HG02852 (cell line): ENCODE results near the gene TAP2.

Source experiments
- ATAC-seq: cut with Tn5 transposase; IDR thresholded peaks from one replicate; pipeline ENCODE4 v1.9.1; 2021; ENCODE audit warnings: mild to moderate bottlenecking, moderate library complexity; ENCODE audit not compliant: unreplicated experiment

TAP2 gene

DNA sequence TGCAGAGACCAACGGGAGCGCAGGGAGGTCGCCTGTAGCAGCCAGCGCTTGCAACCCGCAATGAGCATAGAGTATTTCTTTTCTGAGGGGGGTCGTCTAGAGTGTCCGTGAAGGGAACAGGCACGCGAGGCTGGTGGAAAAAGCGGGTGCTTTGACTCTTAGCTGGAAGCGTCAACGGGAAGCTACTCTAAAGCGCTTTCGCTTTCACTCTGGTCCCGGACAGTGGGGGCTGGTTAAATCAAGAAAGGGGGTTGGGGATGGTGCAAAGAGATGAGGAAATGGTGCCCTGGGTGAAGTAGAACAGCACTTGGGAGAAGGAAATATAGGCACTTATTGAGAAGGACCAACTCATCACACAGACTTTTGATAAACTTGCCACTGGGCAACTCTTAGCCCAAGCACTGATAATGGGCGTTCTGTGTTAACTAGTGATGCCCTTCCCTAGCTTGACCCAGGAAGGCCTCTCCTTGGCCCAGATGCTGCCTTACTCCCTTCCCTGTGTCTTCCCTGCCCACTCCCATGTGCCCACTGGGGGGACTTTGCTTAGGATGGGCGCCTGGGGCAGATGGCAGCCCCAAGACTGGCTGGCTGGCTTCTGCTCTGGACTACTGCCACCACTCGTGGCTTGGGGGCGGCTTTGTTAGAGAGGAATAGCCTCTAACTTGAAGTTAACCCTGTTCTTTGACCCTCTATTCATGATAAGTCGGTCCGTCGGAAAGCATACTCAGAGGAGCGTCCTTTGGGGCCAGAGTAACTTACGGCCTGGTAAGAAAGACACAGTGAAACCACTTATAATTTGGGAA, 16.0 kb upstream of the TAP2 start:
- ATAC-seq = peak; percentile 14

DNA sequence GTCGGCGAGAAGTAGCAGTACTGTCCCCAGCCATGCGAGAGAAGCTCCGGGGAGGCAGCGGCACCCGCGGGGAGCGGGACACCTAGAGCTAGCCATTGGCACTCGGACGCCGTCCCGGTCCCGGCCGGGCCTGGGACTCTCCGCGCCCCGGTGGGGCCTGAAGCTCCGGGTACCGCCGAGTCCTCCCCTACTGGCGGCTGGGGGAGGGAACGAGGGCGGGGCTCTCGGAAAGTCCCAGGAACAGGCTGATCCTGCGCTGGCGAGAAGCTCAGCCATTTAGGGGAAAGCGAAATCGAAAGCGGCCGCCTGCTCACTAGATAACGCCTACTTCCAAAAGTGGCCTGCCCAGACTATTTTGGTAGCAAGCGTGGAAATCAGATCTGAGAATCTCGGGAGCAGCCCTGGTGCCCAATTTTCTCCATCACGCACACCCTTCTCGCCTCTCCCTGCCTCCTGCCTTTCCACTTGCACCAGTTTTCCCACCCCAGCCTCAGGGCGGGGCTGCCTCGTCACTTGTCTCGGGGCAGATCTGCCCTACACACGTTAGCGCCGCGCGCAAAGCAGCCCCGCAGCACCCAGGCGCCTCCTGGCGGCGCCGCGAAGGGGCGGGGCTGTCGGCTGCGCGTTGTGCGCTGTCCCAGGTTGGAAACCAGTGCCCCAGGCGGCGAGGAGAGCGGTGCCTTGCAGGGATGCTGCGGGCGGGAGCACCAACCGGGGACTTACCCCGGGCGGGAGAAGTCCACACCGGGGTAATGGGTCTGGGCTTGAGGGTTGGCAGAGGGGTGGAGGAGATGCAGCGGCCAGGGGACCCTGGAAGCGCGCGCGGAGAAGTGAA, 15.2 kb upstream of the TAP2 start, which contains the start of the genes PSMB9 and TAP1:
Gene PSMB9 (plus strand): TSS at position 652 of the 835 bp plus-strand sequence. CDS start 38 bp downstream, at position 690.
Gene TAP1 (minus strand): TSS at position 164 of the 835 bp plus-strand sequence. CDS start 68 bp downstream, at position 96.
- peak; percentile 80 for ATAC-seq

- peak; percentile 12 for ATAC-seq
Observed at GRCh38 chr6:32852844-32853540, 14.5 kb upstream of the TAP2 start.

- no peak for ATAC-seq
Observed at GRCh38 chr6:32852018-32852843, 13.7 kb upstream of the TAP2 start.

GRCh38 chr6:32851025-32851424, 12.5 kb upstream of the TAP2 start:
- ATAC-seq = no peak

GRCh38 chr6:32849126-32849525, 10.6 kb upstream of the TAP2 start:
- no peak for ATAC-seq

GRCh38 chr6:32847795-32848194, 9.3 kb upstream of the TAP2 start:
- ATAC-seq = no peak

- no peak for ATAC-seq
Observed at GRCh38 chr6:32847004-32847403, 8.5 kb upstream of the TAP2 start.

GRCh38 chr6:32845384-32845884, 6.9 kb upstream of the TAP2 start:
- no peak for ATAC-seq

GRCh38 chr6:32844839-32845383, 6.4 kb upstream of the TAP2 start:
- ATAC-seq = no peak

DNA sequence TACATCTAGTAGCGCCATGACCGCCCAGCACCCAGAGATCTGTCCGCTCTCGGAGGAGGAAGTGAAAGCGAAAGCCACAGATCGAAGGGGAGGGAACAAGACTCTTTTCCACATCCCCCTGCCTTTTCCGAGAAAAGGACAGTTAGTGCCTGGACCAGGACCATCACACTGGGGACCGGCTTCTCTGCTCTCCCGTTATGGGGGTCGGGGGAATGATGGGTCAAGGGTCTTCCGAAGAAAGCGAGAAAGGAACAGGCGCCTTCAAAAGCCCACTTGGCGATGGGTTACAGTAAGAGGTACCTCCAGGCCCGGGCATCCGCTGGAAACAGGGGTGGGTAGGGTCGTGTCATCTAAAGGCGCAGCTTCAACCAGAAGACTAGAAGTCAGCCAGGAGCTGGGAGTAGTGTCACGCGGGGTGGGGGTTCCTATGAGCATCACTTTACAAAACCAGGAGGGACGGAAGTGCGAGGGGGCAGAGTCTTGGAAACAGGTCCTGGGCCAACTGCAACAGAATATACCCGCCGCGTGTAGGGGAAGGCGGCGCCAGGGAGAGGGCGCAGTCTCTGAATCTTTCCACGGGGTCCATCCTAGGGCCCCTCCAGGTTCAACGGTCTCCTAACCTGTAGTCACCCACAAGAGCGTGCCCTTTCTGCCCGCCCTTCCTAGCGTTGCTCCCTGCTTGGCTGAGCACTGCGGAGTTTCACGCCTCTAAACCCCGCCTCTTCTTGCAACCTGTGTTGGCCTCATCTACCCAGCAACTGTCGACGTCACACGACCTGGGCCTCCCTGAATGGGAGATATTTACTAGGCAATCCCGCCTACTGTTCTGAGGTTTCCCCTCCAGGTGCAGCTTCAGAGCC, 5.7 kb upstream of the TAP2 start, which contains the start of gene PSMB8:
Gene PSMB8 (minus strand): TSS at position 69 of the 860 bp plus-strand sequence. CDS start 51 bp downstream, at position 18.
- peak; percentile 65 for ATAC-seq

- ATAC-seq = no peak
Observed at GRCh38 chr6:32843331-32843978, 4.9 kb upstream of the TAP2 start.

DNA sequence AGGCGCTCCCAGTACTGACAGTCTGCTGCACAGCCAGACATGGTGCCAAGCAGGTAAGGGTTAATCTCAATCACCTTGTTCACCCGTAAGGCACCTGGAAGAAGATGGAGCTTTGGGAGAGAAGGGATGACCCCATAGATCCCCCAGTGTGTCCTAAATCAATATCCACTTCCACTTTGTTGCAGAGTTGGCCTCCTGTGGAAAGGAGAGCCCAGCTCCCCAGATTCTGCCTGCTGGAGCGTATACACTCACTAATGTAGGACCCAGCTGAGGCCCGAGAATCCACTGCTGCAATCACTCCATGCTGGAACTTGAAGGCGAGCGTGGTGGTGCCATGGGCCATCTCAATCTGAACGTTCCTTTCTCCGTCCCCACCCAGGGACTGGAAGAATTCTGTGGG, 4.2 kb upstream of the TAP2 start:
- no peak for ATAC-seq

DNA sequence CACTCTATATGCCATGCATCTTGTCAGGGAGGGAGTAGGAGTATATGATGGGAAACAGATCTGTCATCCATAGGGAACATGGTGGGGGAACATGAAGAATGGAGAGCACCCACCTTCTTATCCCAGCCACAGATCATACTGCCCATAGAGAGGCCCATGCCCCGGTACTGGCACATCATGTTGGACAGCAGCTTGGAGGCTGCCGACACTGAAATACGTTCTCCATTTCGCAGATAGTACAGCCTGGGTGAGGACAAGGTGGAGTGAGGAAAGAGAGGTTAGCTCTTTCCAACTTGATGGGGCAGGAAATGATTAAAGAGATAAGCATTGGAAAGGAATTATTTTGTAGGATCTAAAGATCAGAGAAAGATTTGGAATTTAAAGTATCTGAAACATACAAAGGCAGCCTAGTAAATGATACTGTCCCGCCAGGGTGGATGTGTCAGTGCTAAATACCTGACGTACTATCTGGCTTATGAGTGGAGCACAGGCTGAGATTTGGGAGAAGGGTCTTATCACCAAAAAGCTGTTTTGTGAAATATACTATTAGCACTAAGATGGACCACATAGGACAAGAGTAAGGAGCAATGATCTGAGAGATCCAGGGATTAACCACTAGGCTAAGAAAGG, 3.6 kb upstream of the TAP2 start:
- ATAC-seq = no peak

DNA sequence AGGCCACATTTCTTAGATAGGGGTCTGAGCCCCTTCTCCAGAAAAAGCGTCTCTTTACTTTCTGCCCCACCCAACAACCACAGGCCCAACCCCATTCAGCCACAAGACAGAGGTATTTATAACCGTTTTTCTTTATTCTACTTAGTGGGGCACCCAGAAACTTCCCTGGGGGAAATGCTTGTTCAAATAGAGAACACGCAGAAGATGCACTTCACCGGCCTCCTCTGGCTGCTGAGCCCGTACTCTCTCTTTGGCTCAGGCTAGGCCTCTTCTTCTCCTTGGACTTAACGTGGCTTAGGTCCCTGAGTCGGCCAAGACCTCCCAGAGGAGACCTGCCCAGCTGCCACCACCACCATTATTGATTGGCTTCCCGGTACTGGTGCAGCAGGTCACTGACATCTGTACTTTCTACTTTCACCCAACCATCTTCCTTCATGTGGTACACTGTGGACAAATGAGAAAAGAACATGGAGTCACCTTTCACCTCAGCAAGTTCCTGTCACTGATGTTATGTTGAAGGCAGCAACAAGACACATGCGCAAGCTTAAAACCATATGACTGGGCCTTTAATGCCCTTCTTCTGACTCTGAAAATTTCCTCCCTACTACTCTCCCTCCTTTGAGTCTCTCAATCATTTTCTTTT, 2.2 kb upstream of the TAP2 start:
- no peak for ATAC-seq

GRCh38 chr6:32839356-32839755, 817 bp upstream of the TAP2 start:
- ATAC-seq = no peak

DNA sequence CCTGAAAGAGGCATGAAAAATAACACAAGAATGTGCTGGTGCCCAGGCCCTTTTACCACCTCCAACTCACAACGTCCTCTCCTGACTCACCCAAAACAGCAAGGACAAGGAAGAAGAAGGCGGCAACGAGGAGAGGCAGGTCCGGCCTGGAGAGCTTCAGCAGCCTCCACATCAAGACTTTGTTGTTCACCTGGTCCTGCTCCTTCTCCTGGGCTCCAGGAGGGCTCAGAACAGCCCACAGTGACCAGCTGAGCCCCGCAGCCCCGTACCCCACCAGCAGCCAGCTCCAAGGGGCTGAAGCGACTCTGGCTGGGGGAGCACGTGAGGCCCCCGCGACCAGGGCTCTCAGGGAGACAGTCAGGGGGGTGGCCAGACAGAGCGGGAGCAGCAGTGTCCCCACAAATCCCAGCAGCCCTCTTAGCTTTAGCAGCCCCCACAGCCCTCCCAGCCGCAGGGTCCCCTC, 857 bp downstream of the TAP2 start:
- no peak for ATAC-seq
